ENCODE data around the gene RCAN2.

- TF ChIP-seq CTCF (IDR thresholded peaks at IDR 0.05): no peak
- TF ChIP-seq EZH2 (IDR thresholded peaks at IDR 0.05; ENCODE audit: borderline replicate concordance, insufficient read depth, low read depth, low read length, poor library complexity, severe bottlenecking): no peak
These were observed 194.7 kb downstream of the RCAN2 start for GRCh38 chr6:46296586-46296985.

Data from B cell (primary cell).